Raji (cell line): Measurements from ENCODE around the gene CMTM8.

Experiments used
- POLR2A ChIP-seq: IDR thresholded peaks from 2 replicates; pipeline ENCODE4 v1.6.1; 2011; ENCODE audit warnings: low read depth, low read length, control low read depth; ENCODE audit not compliant: insufficient read depth

CMTM8 gene

DNA sequence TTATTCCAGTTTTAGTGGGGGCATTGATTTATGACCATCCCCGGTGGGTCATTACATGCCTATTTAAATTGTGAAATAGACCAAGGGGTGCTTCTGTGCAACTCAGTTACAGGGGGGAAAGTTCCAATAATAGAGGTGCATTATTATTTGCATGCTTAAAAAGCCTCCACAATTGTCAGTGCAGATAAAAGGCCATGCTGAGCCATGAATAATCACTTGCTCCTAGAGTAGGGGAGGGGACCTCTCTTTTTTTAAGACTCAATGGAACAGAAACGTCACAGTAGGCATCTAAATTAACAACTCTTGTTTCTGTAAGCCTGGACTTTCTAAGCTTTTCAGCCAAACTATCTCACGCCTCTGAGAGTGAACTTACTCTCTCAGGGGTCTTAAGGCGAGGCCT, 86.7 kb downstream of the CMTM8 start:
- TF ChIP-seq POLR2A = no peak

DNA sequence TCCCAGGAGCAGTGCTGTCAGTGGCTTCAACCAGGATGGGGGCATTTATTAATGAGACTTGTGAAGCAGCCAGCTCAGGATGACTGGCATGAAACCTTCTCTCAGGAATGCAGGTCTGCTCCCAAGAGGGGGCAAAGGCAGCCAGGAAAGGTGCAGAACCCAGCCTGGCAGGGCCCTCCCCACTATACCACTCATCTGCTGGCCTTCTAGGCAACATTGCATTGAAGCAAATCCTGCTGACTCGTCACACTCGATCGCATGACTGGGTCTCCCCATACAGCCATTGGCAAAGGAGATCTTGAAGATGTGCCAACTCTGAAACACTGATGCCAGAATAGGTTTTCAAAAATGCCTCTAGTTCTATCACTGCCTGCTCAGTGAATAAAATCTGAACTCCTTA, 87.4 kb downstream of the CMTM8 start:
- no peak for TF ChIP-seq POLR2A

DNA sequence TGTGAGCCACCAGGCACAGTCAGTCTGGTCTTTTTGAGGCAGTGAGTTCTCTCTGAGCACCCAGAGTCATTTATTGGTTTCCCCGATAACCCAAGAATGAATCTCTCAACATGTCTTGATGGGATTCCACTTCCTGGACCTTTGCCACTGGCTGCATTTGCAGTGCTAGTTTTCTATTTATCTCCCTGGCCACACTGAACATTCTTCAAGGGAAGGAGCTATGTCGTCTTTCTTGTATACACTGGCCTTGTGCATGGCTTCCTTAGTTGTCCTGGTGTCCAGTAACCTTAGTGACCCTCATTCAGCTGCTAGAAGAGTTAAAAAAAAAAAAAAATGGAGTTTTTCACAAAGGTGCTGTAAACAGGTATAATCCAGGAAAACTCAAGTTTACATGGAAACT, 88.3 kb downstream of the CMTM8 start:
- no peak for TF ChIP-seq POLR2A

DNA sequence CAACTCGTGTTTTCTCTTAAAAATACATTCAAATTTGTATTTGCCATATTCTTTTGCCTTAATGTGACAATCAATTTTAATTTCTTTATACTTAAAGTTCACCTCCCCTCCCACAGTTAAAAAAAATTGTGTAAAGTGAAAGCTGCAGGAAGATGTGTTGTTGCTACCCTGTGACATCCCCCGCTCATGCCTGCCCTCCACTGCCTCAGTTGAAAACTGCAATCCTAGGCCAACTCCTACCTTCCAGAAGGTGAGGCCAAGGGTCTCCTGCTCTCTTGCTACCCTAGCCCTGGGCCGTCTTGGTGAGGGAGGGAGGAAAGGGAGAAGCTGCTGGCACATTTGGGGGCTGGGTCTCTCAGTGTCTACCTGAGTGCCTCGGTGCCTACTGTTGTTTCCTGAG, 96.2 kb downstream of the CMTM8 start:
- no peak for TF ChIP-seq POLR2A

DNA sequence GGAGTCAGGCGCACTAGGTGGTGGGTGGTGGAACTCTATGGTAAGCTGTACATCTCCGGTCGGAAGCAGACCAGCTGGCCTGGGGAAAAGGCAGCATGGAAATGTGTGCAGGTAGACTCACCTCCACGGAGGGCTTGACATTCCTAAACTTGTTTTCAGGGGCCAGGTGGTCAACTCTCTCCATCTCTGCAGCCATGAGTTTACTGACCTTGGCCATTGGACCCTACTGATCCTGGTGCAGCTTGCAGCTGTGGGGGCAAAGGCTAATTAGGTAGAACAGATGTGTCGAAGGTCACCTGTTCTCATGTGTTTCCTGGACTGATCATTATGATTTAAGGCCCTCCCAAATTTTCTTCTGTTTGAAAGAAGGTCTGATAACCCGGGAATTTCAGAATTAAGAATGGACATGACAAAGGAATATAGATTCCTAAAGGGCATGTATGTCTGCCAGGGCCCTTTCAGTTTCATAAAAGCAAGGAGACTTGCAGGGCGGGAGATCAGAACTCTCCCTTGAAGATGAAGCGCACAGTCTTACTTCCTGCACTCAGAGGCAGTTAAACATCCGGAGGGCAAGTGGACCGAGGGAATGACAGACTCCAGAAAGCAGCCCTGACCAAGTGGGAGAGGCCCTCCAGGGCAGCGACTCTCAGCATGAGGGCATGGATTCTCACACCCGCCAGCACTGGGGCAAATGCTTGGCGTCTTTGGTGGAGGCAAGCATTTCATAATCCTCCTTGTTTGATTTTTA, 97.1 kb downstream of the CMTM8 start:
- no peak for TF ChIP-seq POLR2A

DNA sequence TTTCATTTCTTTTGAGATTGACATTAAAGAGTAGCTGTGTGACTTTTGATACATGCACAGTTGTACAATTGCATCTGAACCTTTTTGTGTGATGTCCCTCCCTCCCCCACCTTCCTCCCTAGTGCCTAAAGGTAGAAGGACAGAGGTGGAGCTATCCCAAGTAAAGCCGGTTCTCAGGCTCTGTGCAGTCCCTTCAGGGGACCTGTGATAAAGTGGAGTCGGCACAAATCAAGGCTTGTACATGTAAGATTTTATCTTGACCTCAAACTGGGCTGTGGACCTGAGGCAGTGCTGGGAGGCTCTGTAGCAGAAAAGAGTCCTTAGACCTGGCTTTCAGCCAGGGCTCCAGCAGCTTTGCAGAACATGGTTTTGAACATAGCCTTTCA, 97.6 kb downstream of the CMTM8 start:
- no peak for TF ChIP-seq POLR2A

DNA sequence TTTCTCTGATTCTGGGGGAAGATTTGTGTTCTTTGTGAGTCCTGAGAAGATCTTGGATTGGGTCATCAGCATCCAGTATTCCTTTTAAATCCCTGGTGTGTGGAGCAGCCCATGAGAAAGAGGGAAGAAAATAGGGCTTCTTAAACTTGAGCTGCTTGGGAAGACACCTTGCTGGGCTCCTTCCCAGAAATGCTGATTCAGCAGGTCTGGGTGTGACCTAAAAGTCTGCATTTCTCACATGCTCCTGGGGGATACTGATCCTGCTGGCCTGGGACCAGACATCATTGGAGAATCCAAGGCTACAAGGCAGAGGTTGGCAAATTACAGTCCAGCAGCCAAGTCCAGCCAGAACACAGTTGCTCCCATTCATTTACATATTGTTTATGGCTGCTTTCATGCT, 99.0 kb downstream of the CMTM8 start:
- no peak for TF ChIP-seq POLR2A

DNA sequence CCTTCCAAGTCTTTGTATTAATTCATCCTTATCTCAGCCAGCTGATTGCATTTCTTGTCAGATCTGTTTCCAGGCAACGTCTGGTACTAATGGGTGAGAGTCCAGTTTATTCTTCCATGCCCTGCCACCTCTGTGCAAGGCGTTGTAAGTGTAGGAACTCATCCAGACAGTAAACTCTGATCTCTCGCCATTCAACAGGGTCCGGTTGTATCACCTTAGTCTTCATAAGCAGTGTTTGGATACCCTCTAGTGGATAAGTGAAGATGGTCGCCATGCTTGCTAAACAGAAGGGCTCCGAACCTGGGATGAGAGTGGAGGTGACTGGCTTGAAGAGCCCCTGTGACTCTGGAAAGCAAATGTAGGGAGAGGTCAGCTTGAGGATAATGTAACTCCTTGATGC, 101.6 kb downstream of the CMTM8 start:
- TF ChIP-seq POLR2A = no peak

DNA sequence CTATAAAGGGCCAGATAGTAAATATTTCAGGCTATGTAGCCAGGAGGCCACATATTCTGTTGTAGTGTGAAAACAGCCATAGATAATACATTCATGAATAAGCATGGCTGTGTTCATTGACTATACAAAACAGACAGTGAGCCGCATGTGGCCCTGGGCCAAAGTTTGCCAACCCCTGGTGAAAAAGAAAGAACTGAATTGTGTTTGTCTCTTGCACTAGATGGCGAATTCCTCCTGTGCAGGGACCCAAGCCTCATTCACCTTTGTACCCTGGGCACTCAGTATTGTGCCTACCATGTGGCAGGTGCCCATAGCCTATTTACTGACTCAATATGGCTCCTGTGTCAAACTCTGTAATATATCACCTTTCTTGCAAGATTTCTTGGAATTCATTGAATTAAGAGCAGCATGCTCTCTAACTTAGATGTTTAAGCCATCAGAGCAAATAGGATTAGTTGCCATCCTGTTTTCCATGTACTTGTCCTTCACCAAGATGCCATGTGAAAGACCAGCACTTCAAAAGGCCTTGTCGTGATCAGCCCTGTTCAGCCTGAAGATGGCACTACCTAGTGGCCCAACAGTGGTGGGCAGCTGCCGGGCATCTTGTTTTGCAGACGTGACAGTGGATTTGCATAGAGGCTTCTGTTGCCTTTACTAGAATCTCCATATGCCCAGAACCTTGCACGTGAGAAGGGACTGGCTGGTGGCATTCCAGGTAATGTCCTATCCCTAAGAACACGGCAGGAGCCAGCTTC, 102.3 kb downstream of the CMTM8 start:
- TF ChIP-seq POLR2A = no peak

DNA sequence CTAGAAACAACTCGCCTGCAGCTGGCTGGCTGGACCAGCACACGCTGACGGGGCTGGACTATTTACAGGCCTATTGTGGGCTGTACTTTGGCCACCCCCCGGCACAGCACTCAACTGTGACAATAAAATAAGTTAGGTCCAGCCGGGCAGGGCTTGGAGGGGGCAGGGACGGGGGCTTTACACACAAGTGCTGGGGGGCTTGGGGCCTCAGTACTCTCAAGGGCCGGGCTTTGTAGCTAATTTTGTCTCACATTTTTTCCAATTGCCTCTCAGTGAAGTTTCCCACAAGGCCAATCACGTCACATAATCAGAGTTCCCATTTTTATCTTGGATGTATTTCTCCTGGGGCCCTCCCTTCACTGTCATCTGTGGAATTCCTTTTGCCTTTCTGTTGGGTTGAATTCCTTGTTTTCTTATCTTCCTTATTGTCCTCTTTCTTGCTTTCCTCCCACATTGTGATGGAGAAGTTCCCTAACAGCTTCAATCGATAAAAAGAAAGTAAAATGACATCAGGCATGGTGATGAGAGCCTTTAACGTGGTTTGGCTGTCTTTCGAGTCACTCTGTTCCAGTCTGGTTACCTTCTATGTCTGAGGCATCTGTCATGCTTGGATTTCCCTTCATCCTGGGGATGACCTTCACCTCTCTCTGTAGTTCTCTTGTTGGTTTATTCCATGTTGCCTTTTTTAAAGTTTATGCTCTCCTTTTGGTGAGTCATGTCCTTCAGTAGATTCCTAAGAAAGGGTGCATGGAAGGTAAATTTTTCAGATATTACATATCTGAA, 109.1 kb downstream of the CMTM8 start:
- no peak for TF ChIP-seq POLR2A

DNA sequence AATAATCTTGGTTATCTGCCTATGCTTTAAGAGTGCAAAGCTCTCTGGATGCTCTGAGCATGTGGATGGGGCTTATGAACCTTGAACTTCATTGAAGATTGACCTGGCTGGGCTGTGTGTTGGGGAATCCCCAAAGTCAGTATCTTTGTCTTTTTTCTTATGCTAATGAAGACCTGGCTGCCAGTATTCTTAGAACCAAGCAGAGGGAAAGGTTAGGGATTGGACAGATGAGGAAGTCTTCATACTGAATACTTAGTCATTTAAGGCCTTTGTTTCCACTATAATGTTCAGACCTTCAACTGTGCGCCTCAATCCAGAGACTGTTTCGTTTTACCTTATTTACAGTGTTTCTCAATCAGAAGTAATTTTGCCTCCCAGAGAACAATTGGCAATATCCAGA, 110.7 kb downstream of the CMTM8 start:
- TF ChIP-seq POLR2A = no peak

DNA sequence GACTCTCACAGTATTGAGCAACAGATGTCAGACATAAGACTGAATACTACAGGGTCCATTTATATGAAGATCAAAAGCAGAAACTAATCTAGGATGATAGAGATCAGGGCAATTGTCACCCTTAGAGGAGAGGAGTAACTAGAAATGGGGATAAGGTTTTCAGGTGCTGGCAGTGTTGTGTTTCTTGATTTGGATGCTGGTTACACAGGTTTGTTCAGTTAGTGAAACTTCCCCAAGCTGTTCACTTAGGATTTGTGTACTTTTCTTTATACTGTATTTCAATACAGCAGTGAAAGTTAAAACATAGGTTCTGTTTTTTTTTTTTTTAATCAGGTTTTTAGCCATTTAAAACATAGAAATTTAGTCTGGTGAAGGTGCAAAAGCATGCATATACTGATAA, 114.1 kb downstream of the CMTM8 start:
- no peak for TF ChIP-seq POLR2A

DNA sequence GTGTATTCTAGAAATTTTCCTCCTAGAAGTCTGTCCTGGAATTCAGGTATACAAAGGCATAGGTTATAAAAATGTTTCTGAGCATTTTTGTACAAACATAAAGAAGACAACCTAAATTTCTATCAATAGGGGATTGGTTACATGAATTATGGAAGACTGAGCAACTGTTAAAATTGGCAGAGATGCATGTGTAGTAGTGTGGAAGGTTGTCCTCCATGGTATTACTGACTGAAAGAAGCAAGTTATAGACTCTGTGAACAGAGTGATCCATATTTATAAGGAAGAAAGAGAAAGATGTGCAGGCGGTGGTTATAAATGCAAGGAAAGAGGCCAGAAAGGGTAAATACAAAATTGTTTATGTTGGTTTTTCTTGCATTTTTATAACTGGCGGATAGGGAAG, 114.9 kb downstream of the CMTM8 start:
- TF ChIP-seq POLR2A = no peak

DNA sequence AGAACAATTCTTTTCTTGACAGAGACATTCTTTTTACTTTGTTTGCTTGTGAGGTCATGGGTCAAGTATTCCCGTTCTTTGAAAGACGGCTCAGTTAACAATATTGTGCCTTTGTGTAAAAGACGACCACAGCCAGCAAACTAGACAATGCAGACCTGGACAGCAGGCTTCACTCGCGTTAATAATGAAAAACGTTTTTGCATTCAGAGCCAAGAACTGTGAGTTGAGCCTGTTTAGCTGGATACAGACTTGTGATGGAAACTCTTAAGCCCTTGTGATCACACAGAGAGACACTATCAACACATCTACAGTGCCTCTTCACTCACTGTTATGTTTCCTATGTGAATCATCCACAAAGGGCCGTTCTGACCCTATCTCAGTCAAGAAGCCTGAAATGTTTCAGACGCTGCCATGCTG, 115.9 kb downstream of the CMTM8 start:
- TF ChIP-seq POLR2A = no peak

DNA sequence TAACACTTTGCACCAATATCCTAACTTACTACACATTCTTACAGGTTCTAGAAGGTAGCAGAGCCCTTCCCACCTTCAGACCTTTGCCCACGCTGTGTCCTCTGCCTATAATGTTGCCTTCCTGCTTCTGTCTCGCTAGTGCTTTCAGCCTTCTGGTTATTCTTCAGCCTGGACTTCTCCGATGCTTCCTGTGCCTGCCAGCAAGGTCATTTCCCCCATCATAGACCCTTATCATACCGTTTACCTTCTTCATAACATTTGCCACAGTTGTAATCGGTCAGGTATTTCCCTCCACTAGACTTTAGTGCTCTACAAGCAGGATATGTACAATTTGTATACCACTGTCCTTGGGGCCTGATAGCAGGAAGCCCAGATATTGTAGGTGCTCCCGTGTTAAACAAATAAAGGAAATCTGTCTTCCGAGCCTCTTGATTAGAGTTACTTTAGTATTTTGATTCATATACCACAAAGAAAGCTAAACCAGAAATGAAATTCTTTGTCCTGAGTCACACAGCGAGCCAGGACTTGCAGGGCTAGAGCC, 117.3 kb downstream of the CMTM8 start:
- TF ChIP-seq POLR2A = no peak
